Sigmoid colon (tissue), 4 donors: ENCODE measurements around the gene CNBP.

Experiments
- CTCF ChIP-seq, 4 experiments: fragments of 450-650 bp in 3 of 4; fragments of 200-600 bp in 1 of 4; IDR thresholded peaks; one replicate each; pipeline ENCODE4 v1.5.1; 2016 to 2019; ENCODE audit warnings: antibody characterized with exemption in 4 of 4, mild to moderate bottlenecking in 3 of 4, moderate library complexity in 2 of 4
- EP300 ChIP-seq, 4 donors: sonication (generic); formaldehyde crosslinking; IDR thresholded peaks; one replicate each; pipeline ENCODE4 v1.6.1; 2017; ENCODE audit warnings: antibody characterized with exemption in 4 of 4
- POLR2A ChIP-seq, 2 donors: fragments of 450-650 bp; IDR thresholded peaks; one replicate each; pipeline ENCODE4 v1.6.1; 2016; ENCODE audit warnings: antibody characterized with exemption in 2 of 2, mild to moderate bottlenecking in 2 of 2, moderate library complexity in 2 of 2
- POLR2AphosphoS5 ChIP-seq, 4 donors: sonication (generic); formaldehyde crosslinking; IDR thresholded peaks; one replicate each; pipeline ENCODE4 v1.6.1; 2017; ENCODE audit warnings: antibody characterized with exemption in 4 of 4

GRCh38 chr3:129121016-129121791 lies 62.5 kb downstream of the CNBP start:
- TF ChIP-seq POLR2AphosphoS5 (IDR thresholded peaks at IDR 0.05) (peak; percentile 30 to 70 (median 52)), CTCF (IDR thresholded peaks at IDR 0.05) (no peak), POLR2A (IDR thresholded peaks at IDR 0.05) (no peak), EP300 (IDR thresholded peaks at IDR 0.05) (no peak)
